HG03039 (cell line): ENCODE measurements around the gene GNG12.
"Not testable (repeated sequence)": the region's sequence is repeated elsewhere in the genome, so short reads cannot be mapped to it uniquely, and the experiment has no call there.

Experiments
- ATAC-seq: cut with Tn5 transposase; IDR thresholded peaks from one replicate; pipeline ENCODE4 v1.9.1; 2021; ENCODE audit warnings: mild to moderate bottlenecking, moderate library complexity; ENCODE audit not compliant: unreplicated experiment

The GNG12 gene

DNA sequence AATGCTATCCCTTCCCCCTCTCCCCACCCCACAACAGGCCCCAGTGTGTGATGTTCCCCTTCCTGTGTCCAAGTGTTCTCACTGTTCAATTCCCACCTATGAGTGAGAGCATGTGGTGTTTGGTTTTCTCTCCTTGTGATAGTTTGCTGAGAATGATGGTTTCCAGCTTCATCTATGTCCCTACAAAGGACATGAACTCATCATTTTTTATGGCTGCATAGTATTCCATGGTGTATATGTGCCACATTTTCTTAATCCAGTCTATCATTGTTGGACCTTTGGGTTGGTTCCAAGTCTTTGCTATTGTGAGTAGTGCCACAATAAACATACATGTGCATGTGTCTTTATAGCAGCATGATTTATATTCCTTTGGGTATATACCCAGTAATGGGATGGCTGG lies 168.0 kb downstream of the GNG12 start:
- ATAC-seq, result not testable (repeated sequence)

DNA sequence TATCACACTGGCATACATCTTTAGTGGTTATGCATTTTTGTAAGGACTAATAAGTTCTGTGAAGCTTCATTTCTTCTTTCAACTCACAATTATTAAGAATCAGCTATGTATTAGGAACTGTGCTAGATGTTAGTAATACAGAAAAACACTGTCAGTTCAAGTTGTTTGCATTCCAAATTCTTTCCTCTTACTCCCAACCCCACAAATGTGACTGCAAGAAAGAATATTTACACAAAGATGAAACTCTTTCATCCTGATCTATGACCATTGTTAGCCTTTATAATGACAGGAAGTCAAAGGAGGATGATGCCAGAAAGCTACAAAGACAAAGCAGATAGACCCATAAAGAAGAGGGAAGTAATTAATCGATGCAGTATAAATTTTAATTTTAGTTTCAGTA lies 169.2 kb downstream of the GNG12 start:
- ATAC-seq, result no peak

GRCh38 chr1:67662884-67663283 lies 170.4 kb downstream of the GNG12 start:
- no peak for ATAC-seq

DNA sequence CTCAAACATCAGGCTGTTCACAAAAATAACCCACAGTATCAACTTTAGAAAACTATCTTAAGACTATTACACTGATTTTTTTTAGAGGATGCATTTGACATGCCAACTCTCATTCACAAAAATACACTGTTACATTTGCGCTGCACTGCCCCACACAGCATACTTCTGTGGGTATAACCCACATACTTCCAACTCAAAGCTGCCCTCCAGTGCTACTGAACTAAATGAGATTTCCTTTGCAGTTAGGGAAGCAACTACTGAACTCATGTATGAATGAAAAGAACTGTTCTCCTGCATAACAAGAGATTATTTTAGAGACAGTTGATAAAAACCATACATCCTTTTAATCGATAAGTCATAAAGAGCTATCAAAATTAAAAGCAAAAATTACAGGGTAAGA lies 174.0 kb downstream of the GNG12 start:
- ATAC-seq, result no peak

DNA sequence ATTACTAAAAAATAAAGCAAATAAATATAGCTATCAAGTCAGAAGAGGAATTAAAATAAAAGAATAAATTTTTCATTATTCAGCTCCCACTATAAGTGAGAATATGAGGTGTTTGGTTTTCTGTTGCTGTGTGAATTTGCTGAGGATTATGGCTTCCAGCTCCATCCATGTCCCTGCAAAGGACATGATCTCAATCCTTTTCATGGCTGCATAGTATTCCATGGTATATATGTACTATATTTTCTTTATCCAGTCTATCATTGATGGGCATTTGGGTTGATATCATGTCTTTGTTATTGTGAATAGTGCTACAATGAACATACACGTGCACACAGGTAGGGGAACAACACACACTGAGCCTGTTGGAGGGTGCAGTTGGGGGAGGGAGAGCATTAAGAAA lies 176.1 kb downstream of the GNG12 start:
- not testable (repeated sequence) for ATAC-seq

GRCh38 chr1:67655581-67655980 lies 177.7 kb downstream of the GNG12 start:
- ATAC-seq, result no peak

GRCh38 chr1:67653304-67653703 lies 180.0 kb downstream of the GNG12 start:
- no peak for ATAC-seq

DNA sequence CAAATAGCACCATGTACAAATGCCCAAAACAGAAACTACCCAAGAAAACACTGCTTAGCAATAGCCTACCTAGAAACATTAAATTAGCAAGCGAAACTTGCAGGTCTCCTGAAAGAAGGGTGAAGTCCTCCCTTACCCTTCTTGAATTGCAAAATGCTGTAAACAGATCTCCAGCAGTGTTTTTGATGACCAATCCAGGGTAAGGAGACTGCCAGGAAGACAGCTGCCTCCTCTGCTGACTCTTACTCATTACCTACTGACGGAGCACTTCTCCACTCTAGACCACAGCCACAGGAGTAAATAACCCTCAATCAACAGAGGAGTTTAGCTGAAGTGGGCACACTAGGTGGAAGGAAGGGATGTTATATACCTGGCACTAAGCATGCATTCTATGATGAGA lies 180.5 kb downstream of the GNG12 start:
- ATAC-seq, result no peak
